DMS79 treated with DMSO at 0.1 percent for 48 hours (cell line): ENCODE data around the gene RAI1.

Experiments
- DNase-seq: peaks from one replicate; lab custom pipeline; 2025; lab: John Stamatoyannopoulos, UW

The RAI1 gene

GRCh38 chr17:17750881-17751280, 69.6 kb downstream of the RAI1 start:
- no peak for DNase-seq

- DNase-seq = no peak
These were observed 70.3 kb downstream of the RAI1 start for GRCh38 chr17:17751489-17752088.

- no peak for DNase-seq
These were observed 71.0 kb downstream of the RAI1 start for GRCh38 chr17:17752089-17752820.

- no peak for DNase-seq
These were observed 71.6 kb downstream of the RAI1 start for GRCh38 chr17:17752821-17753321.

GRCh38 chr17:17754719-17755686, 73.7 kb downstream of the RAI1 start:
- DNase-seq = peak; percentile 22

GRCh38 chr17:17755715-17756114, 74.5 kb downstream of the RAI1 start:
- DNase-seq = no peak

- peak; percentile 43 for DNase-seq
These were observed 76.1 kb downstream of the RAI1 start for GRCh38 chr17:17757391-17757791.

- peak; percentile 24 for DNase-seq
These were observed 76.9 kb downstream of the RAI1 start for GRCh38 chr17:17757956-17758845.

- no peak for DNase-seq
These were observed 77.8 kb downstream of the RAI1 start for GRCh38 chr17:17758941-17759563.

- no peak for DNase-seq
These were observed 79.1 kb downstream of the RAI1 start for GRCh38 chr17:17760350-17760749.

- DNase-seq = no peak
These were observed 79.8 kb downstream of the RAI1 start for GRCh38 chr17:17760872-17761550.

- no peak for DNase-seq
These were observed 80.9 kb downstream of the RAI1 start for GRCh38 chr17:17761894-17762743.

GRCh38 chr17:17762744-17763105, 81.5 kb downstream of the RAI1 start:
- DNase-seq = no peak

- DNase-seq = no peak
These were observed 81.9 kb downstream of the RAI1 start for GRCh38 chr17:17763136-17763535.

- no peak for DNase-seq
These were observed 82.5 kb downstream of the RAI1 start for GRCh38 chr17:17763734-17764133.

GRCh38 chr17:17765359-17766076, 84.3 kb downstream of the RAI1 start:
- no peak for DNase-seq

GRCh38 chr17:17766077-17766743, 85.0 kb downstream of the RAI1 start:
- peak; percentile 5 for DNase-seq

GRCh38 chr17:17766744-17767120, 85.5 kb downstream of the RAI1 start:
- DNase-seq = no peak
